SK-N-SH treated with all-trans-retinoic acid at 6 μM for 48 hours (cell line): ENCODE measurements around the gene FHIT.

ENCODE experiments used
- ATAC-seq: fragments of 200-7000 bp; cut with Tn5 transposase; 3 replicates; pipeline ENCODE4 v1.9.1; 2020; ENCODE audit warnings: mild to moderate bottlenecking, moderate library complexity
- ARNTL ChIP-seq: fragments of 450-650 bp; formaldehyde crosslinking; IDR thresholded peaks from 2 replicates; pipeline ENCODE4 v1.5.0; 2020; ENCODE audit warnings: low read depth, mild to moderate bottlenecking, moderate library complexity, borderline replicate concordance
- BACH2 ChIP-seq: fragments of 250-450 bp; sonication (Bioruptor Pico); IDR thresholded peaks from 2 replicates; pipeline ENCODE4 v1.9.0; 2021; ENCODE audit warnings: mild to moderate bottlenecking, borderline replicate concordance
- CREB5 ChIP-seq: fragments of 250-450 bp; sonication (Bioruptor Pico); IDR thresholded peaks from 2 replicates; pipeline ENCODE4 v1.5.1; 2020; ENCODE audit warnings: low read depth, mild to moderate bottlenecking, moderate library complexity
- CSDC2 ChIP-seq: fragments of 250-450 bp; sonication (Bioruptor Pico); IDR thresholded peaks from 2 replicates; pipeline ENCODE4 v1.5.0; 2020; ENCODE audit warnings: mild to moderate bottlenecking, moderate library complexity
- CSRNP3 ChIP-seq: fragments of 250-450 bp; sonication (Bioruptor Pico); IDR thresholded peaks from 2 replicates; pipeline ENCODE4 v1.5.1; 2021; ENCODE audit warnings: mild to moderate bottlenecking, moderate library complexity
- ESRRG ChIP-seq: fragments of 250-450 bp; sonication (Bioruptor Pico); IDR thresholded peaks from 2 replicates; pipeline ENCODE4 v1.6.1; 2021; ENCODE audit warnings: mild to moderate bottlenecking
- GLIS3 ChIP-seq: fragments of 250-450 bp; sonication (Bioruptor Pico); IDR thresholded peaks from 2 replicates; pipeline ENCODE4 v1.5.0; 2020; ENCODE audit warnings: mild to moderate bottlenecking, moderate library complexity
- ISL1 ChIP-seq: fragments of 250-450 bp; sonication (Bioruptor Pico); IDR thresholded peaks from 2 replicates; pipeline ENCODE4 v2.1.2; 2022; ENCODE audit warnings: mild to moderate bottlenecking, moderate library complexity
- OSR1 ChIP-seq: fragments of 250-450 bp; sonication (Bioruptor Pico); IDR thresholded peaks from 2 replicates; pipeline ENCODE4 v1.8.0; 2022; ENCODE audit warnings: moderate library complexity, mild to moderate bottlenecking, inconsistent platforms
- PATZ1 ChIP-seq: fragments of 250-450 bp; sonication (Bioruptor Pico); IDR thresholded peaks from 2 replicates; pipeline ENCODE4 v1.8.0; 2020; ENCODE audit warnings: mild to moderate bottlenecking, moderate library complexity, borderline replicate concordance
- POU6F1 ChIP-seq: fragments of 250-450 bp; sonication (Bioruptor Pico); IDR thresholded peaks from 2 replicates; pipeline ENCODE4 v1.8.0; 2021; ENCODE audit warnings: low read depth, mild to moderate bottlenecking, moderate library complexity, borderline replicate concordance
- PPARA ChIP-seq: fragments of 250-450 bp; sonication (Bioruptor Pico); IDR thresholded peaks from 2 replicates; pipeline ENCODE4 v1.5.0; 2020; ENCODE audit warnings: mild to moderate bottlenecking, borderline replicate concordance
- RARB ChIP-seq: fragments of 250-450 bp; sonication (Bioruptor Pico); IDR thresholded peaks from 2 replicates; pipeline ENCODE4 v1.8.0; 2021; ENCODE audit warnings: mild to moderate bottlenecking, moderate library complexity
- SNAI2 ChIP-seq: fragments of 250-450 bp; sonication (Bioruptor Pico); IDR thresholded peaks from 2 replicates; pipeline ENCODE4 v1.5.0; 2020; ENCODE audit warnings: mild to moderate bottlenecking, moderate library complexity
- TCF4 ChIP-seq: fragments of 250-450 bp; sonication (Bioruptor Pico); IDR thresholded peaks from 2 replicates; pipeline ENCODE4 v1.8.0; 2021; ENCODE audit warnings: mild to moderate bottlenecking, moderate library complexity, borderline replicate concordance
- TOX ChIP-seq: fragments of 250-450 bp; sonication (Bioruptor Pico); IDR thresholded peaks from 2 replicates; pipeline ENCODE4 v1.8.0; 2021; ENCODE audit warnings: mild to moderate bottlenecking, moderate library complexity, borderline replicate concordance
- TSHZ2 ChIP-seq: fragments of 250-450 bp; sonication (Bioruptor Pico); IDR thresholded peaks from 2 replicates; pipeline ENCODE4 v1.5.0; 2020; ENCODE audit warnings: mild to moderate bottlenecking, moderate library complexity
- ZC3H10 ChIP-seq: fragments of 250-450 bp; sonication (Bioruptor Pico); IDR thresholded peaks from 2 replicates; pipeline ENCODE4 v1.5.1; 2021; ENCODE audit warnings: mild to moderate bottlenecking, moderate library complexity
- ZFP3 ChIP-seq: fragments of 250-450 bp; sonication (Bioruptor Pico); IDR thresholded peaks from 2 replicates; pipeline ENCODE4 v1.5.0; 2020; ENCODE audit warnings: mild to moderate bottlenecking, moderate library complexity
- ZFP30 ChIP-seq: fragments of 450-650 bp; formaldehyde crosslinking; IDR thresholded peaks from 2 replicates; pipeline ENCODE4 v1.5.0; 2022; ENCODE audit warnings: mild to moderate bottlenecking, moderate library complexity
- ZNF565 ChIP-seq: fragments of 450-650 bp; formaldehyde crosslinking; conservative IDR thresholded peaks from 2 replicates; pipeline ENCODE4 v1.5.0; 2020; ENCODE audit warnings: low read depth, mild to moderate bottlenecking, moderate library complexity
- ZNF70 ChIP-seq: fragments of 450-650 bp; formaldehyde crosslinking; IDR thresholded peaks from 2 replicates; pipeline ENCODE4 v1.5.0; 2020; ENCODE audit warnings: mild to moderate bottlenecking, moderate library complexity
- ZNF8 ChIP-seq: fragments of 450-650 bp; formaldehyde crosslinking; IDR thresholded peaks from 2 replicates; pipeline ENCODE4 v1.5.0; 2020; ENCODE audit warnings: mild to moderate bottlenecking, moderate library complexity

Gene FHIT

GRCh38 chr3:61269435-61269834 is 18.2 kb upstream of the FHIT start (continued):
- no peak for TF ChIP-seq CREB5 (CRISPR knock-in tag)
- no peak for TF ChIP-seq ZNF565 (CRISPR knock-in tag)
- TF ChIP-seq ZFP30 (CRISPR knock-in tag) = no peak
- no peak for TF ChIP-seq CSDC2
- TF ChIP-seq OSR1 (CRISPR knock-in tag) = no peak
- no peak for TF ChIP-seq CSRNP3 (CRISPR knock-in tag)
- TF ChIP-seq PPARA (CRISPR knock-in tag) = no peak
- TF ChIP-seq BACH2 = no peak
- TF ChIP-seq POU6F1 (CRISPR knock-in tag) = no peak
- TF ChIP-seq ZNF8 (CRISPR knock-in tag) = no peak
- TF ChIP-seq, all 23 proteins: peak for 0

GRCh38 chr3:61268644-61269043 is 17.4 kb upstream of the FHIT start:
- ATAC-seq = no peak
- TF ChIP-seq ZNF8 (CRISPR knock-in tag) (no peak), ZNF565 (CRISPR knock-in tag) (no peak), ZC3H10 (CRISPR knock-in tag) (no peak), OSR1 (CRISPR knock-in tag) (no peak), BACH2 (no peak), ARNTL (CRISPR knock-in tag) (no peak), ZNF70 (CRISPR knock-in tag) (no peak), TOX (CRISPR knock-in tag) (no peak), RARB (no peak), ZFP30 (CRISPR knock-in tag) (no peak), CSRNP3 (CRISPR knock-in tag) (no peak), TCF4 (CRISPR knock-in tag) (no peak), ESRRG (CRISPR knock-in tag) (no peak), GLIS3 (no peak), POU6F1 (CRISPR knock-in tag) (no peak), CSDC2 (no peak)

GRCh38 chr3:61264281-61264680 is 13.0 kb upstream of the FHIT start:
- ATAC-seq = no peak
- TF ChIP-seq ZFP30 (CRISPR knock-in tag) (no peak), ZC3H10 (CRISPR knock-in tag) (no peak), ZNF70 (CRISPR knock-in tag) (no peak), SNAI2 (CRISPR knock-in tag) (no peak), RARB (no peak), ARNTL (CRISPR knock-in tag) (no peak), CSDC2 (no peak), ISL1 (CRISPR knock-in tag) (no peak), POU6F1 (CRISPR knock-in tag) (no peak), PATZ1 (CRISPR knock-in tag) (no peak), OSR1 (CRISPR knock-in tag) (no peak), ZNF8 (CRISPR knock-in tag) (no peak), ESRRG (CRISPR knock-in tag) (no peak), GLIS3 (no peak), BACH2 (no peak), ZFP3 (no peak), PPARA (CRISPR knock-in tag) (no peak), TSHZ2 (CRISPR knock-in tag) (no peak)
